CD8-positive, alpha-beta memory T cell (primary cell): ENCODE data around the gene PRAC2. TPM values are rescaled to one million over a fixed set of nuclear protein-coding genes. Genes with fewer than 3 reads are reported as not detected.
"Not testable (repeated sequence)": the region's sequence is repeated elsewhere in the genome, so short reads cannot be mapped to it uniquely, and the experiment has no call there.

Experiments used
- CTCF ChIA-PET: fragments of 350-600 bp; sonication (Branson Sonifier 250); formaldehyde crosslinking; loops from one replicate; lab custom pipeline; 2021; ENCODE audit warnings: antibody characterized with exemption; lab: Charles Lee
- POLR2A ChIA-PET: fragments of 350-600 bp; sonication (Branson Sonifier 250); formaldehyde crosslinking; loops from one replicate; lab custom pipeline; 2021; ENCODE audit warnings: antibody characterized with exemption; lab: Charles Lee
- DNase-seq, 5 donors: peaks; one replicate each; pipeline versions ENCODE4 v3.0.0 to v3.0.0-alpha.2; 2020 to 2022; ENCODE audit warnings: mixed read lengths in 1 of 5
- H3K27ac ChIP-seq: one replicate; pipeline ENCODE4 v1.7.0; 2013; ENCODE audit warnings: low read depth, mild to moderate bottlenecking, low read length, moderate library complexity
- H3K27me3 ChIP-seq: 2 replicates; pipeline ENCODE4 v1.7.0; 2013; ENCODE audit warnings: low read length, mild to moderate bottlenecking; ENCODE audit not compliant: insufficient read depth, poor library complexity, severe bottlenecking
- H3K36me3 ChIP-seq: 2 replicates; pipeline ENCODE4 v1.7.0; 2013; ENCODE audit warnings: mild to moderate bottlenecking, low read length, moderate library complexity; ENCODE audit not compliant: insufficient read depth
- H3K4me1 ChIP-seq: 2 replicates; pipeline ENCODE4 v1.7.0; 2013; ENCODE audit warnings: mild to moderate bottlenecking, low read length, moderate library complexity; ENCODE audit not compliant: insufficient read depth
- H3K4me3 ChIP-seq: 2 replicates; pipeline ENCODE4 v1.7.0; 2013; ENCODE audit warnings: mild to moderate bottlenecking, low read length
- H3K9me3 ChIP-seq: 2 replicates; pipeline ENCODE4 v1.7.0; 2013; ENCODE audit warnings: mild to moderate bottlenecking, low read length
- H3K27ac Mint-ChIP-seq, 8 donors: one replicate each; pipeline ENCODE4 v1.8.0; 2020 to 2021; ENCODE audit warnings: mixed read lengths in 8 of 8, mild to moderate bottlenecking in 6 of 8, inconsistent platforms in 3 of 8, moderate library complexity in 3 of 8
- H3K27me3 Mint-ChIP-seq, 2 donors: one replicate each; pipeline ENCODE4 v1.8.0; 2020 to 2021; ENCODE audit warnings: mixed read lengths in 2 of 2, mild to moderate bottlenecking in 1 of 2, moderate library complexity in 1 of 2
- H3K36me3 Mint-ChIP-seq, 3 donors: one replicate each; pipeline ENCODE4 v1.8.0; 2020 to 2021; ENCODE audit warnings: mixed read lengths in 3 of 3, inconsistent platforms in 1 of 3, mild to moderate bottlenecking in 1 of 3
- H3K4me1 Mint-ChIP-seq, 3 donors: one replicate each; pipeline ENCODE4 v1.8.0; 2020 to 2021; ENCODE audit warnings: mixed read lengths in 3 of 3, inconsistent platforms in 1 of 3, mild to moderate bottlenecking in 1 of 3
- H3K4me3 Mint-ChIP-seq, 7 donors: one replicate each; pipeline ENCODE4 v1.8.0; 2020 to 2021; ENCODE audit warnings: mixed read lengths in 7 of 7, mild to moderate bottlenecking in 6 of 7, moderate library complexity in 4 of 7, inconsistent platforms in 2 of 7
- H3K9me3 Mint-ChIP-seq, 5 donors: one replicate each; pipeline ENCODE4 v1.8.0; 2020 to 2022; ENCODE audit warnings: mixed read lengths in 5 of 5, mild to moderate bottlenecking in 3 of 5, moderate library complexity in 2 of 5, inconsistent platforms in 1 of 5
- polyA plus RNA-seq: library from polyadenylated mRNA; unstranded; fragments of 300-500 nt; fragmentation: Illumina TruSeq; gene quantifications from one replicate; pipeline ENCODE4 v1.2.3, GENCODE V29; 2021
- total RNA-seq, 2 experiments: library from RNA; stranded (reverse); gene quantifications; one replicate each; pipeline ENCODE4 v1.2.3, GENCODE V29; 2021

The PRAC2 gene
- total and polyA plus RNA-seq, 3 experiments from 2014 or later: not detected

DNA sequence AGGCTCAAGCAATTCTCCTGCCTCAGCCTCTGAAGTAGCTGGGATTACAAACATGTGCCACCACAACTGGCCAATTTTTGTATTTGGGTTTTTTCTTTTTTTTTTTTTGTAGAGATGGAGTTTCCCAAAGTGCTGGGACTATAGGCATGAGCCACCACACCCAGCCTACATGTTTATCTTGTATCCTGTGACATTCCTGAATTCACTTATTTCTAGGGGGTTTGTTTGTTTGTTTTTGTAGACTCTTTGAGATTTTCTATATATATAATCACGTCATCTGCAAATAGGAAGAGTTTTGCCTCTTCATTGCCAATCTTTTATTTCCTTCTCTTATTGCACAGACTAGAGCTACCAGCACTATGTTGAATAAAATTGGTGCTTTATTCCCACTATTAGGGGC is 29.8 kb upstream of the PRAC2 start:
- Mint-ChIP-seq H3K27ac (no peak overlapping the region), H3K27me3 (peaks cover 16 to 38% of the 10 kb centered on the region in 2 donors), H3K4me3 (no peak overlapping the region), H3K9me3 (peaks cover 3 to 10% (median 4%) of the 10 kb centered on the region in 5 donors), H3K4me1 (no peaks in the 10 kb centered on the region), H3K36me3 (peaks cover 0 to 4% (median 0%) of the 10 kb centered on the region in 3 donors)
- Histone ChIP-seq H3K4me3 (no peak overlapping the region), H3K27ac (no peak overlapping the region), H3K9me3 (no peaks in the 10 kb centered on the region), H3K36me3 (no peaks in the 10 kb centered on the region), H3K27me3 (peaks cover 6% of the 10 kb centered on the region), H3K4me1 (no peaks in the 10 kb centered on the region)
- ChIA-PET POLR2A (no interaction called here), CTCF (interaction anchor here (1.2 kb wide), 1 partner anchor 14 kb away, joined by 3 read pairs; no protein-coding TSS in a partner anchor)
- no peak for DNase-seq

- no peak for DNase-seq
- H3K27ac Mint-ChIP-seq: no peak overlapping the region
- H3K27me3 ChIP-seq: no peaks in the 10 kb centered on the region
- ChIA-PET POLR2A (no interaction called here), CTCF (interaction anchor here (0.6 kb wide), 1 partner anchor 102 kb away, joined by 3 read pairs; no protein-coding TSS in a partner anchor)
- H3K4me3 ChIP-seq: no peak overlapping the region
- no peak overlapping the region for H3K27ac ChIP-seq
- peaks cover 0 to 6% (median 0%) of the 10 kb centered on the region in 3 donors for H3K36me3 Mint-ChIP-seq
- no peaks in the 10 kb centered on the region for H3K36me3 ChIP-seq
- peaks cover 26 to 71% of the 10 kb centered on the region in 2 donors for H3K27me3 Mint-ChIP-seq
- H3K9me3 Mint-ChIP-seq: no peaks in the 10 kb centered on the region
- no peaks in the 10 kb centered on the region for H3K9me3 ChIP-seq
- H3K4me1 Mint-ChIP-seq: no peaks in the 10 kb centered on the region
- H3K4me1 ChIP-seq: no peaks in the 10 kb centered on the region
- no peak overlapping the region for H3K4me3 Mint-ChIP-seq
Observed at GRCh38 chr17:48701864-48702532, 21.0 kb upstream of the PRAC2 start.

GRCh38 chr17:48704361-48705248 is 18.4 kb upstream of the PRAC2 start:
- peaks cover 0 to 6% (median 0%) of the 10 kb centered on the region in 3 donors for H3K36me3 Mint-ChIP-seq
- Histone ChIP-seq H3K27ac (no peak overlapping the region), H3K36me3 (no peaks in the 10 kb centered on the region), H3K9me3 (no peaks in the 10 kb centered on the region), H3K4me3 (no peak overlapping the region), H3K4me1 (no peaks in the 10 kb centered on the region), H3K27me3 (peaks cover 15% of the 10 kb centered on the region)
- H3K27me3 Mint-ChIP-seq: peaks cover 30 to 81% of the 10 kb centered on the region in 2 donors
- no peak for DNase-seq
- no peak overlapping the region for H3K27ac Mint-ChIP-seq
- ChIA-PET POLR2A (no interaction called here), CTCF (interaction anchor here (0.7 to 1.8 kb wide), 4 partner anchors 9 to 174 kb away, joined by 3 to 4 read pairs (median 4); no protein-coding TSS in a partner anchor)
- no peaks in the 10 kb centered on the region for H3K9me3 Mint-ChIP-seq
- no peaks in the 10 kb centered on the region for H3K4me1 Mint-ChIP-seq
- no peak overlapping the region for H3K4me3 Mint-ChIP-seq

DNA sequence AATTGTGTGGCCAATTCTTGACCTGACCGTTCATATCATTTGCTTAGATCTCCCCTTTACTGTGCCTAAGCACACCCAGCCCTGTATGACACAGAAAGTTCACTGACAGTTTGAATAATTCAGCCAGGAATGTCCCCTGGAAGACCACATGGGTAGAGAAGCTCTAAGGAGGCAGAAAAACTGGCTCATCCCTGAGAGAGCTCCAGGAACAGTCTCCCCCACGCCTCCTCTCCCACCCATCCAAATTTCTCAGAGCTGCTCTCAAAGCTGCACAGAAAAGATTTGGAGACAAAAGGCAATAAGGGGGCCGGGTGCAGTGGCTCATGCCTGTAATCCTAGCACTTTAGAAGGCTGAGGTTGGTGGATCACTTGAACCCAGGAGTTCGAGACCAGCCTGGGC is 11.9 kb upstream of the PRAC2 start:
- H3K36me3 ChIP-seq: no peaks in the 10 kb centered on the region
- H3K4me1 ChIP-seq: no peaks in the 10 kb centered on the region
- ChIA-PET CTCF (interaction anchor here (2.3 kb wide), 1 partner anchor 13 kb away, joined by 5 read pairs; the partner anchor contains the start of gene PRAC2), POLR2A (no interaction called here)
- no peaks in the 10 kb centered on the region for H3K9me3 ChIP-seq
- H3K27ac ChIP-seq: no peak overlapping the region
- Mint-ChIP-seq H3K36me3 (no peaks in the 10 kb centered on the region), H3K27me3 (peaks cover 49 to 81% of the 10 kb centered on the region in 2 donors), H3K27ac (peak overlapping the region in 1 of 8 donors; percentile 32), H3K4me1 (no peaks in the 10 kb centered on the region), H3K9me3 (no peaks in the 10 kb centered on the region), H3K4me3 (no peak overlapping the region)
- no peak for DNase-seq
- H3K27me3 ChIP-seq: peaks cover 31% of the 10 kb centered on the region
- H3K4me3 ChIP-seq: no peak overlapping the region

DNA sequence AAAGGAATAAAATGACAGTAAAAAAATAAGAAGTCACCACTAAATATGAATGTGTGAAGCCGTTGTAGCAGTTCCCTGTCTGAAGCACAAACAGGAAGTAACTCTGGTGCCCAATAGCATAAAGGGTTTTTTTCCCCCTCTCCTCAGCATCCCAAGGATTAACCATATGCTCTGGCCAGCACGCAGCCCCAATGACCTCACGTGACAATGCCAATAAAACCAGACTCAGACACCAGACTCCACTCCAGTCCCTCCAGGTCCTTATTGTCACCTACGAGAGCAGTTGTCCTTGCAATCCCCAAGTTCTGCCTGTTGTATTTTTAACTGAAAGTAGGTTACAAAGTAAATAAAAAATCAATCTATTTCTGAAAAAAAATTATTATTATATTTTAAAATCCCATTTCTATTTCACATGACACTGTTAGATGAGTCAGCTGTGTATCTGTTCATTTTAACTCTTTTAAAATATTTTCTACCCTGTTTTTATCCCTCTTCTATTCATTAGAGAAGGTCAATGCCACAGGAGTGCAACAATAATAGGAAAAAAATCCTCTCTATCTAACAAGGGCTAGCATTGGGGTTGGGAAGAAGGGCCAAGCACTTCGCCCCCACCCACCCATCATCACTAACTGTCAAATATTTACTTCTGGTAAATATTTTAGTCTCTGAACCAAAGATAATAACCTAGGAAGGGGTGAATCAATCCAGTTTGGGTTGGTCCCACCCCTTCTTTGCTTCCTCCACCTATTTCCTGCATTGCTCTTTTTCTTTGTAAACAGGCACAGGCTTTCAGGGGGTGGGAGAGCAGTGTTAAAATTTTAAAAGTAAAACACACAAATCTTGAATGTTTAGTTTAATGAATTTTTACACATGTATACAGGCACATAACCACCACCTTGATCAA is 7.2 kb upstream of the PRAC2 start:
- Mint-ChIP-seq H3K4me1 (peaks cover 7 to 22% (median 11%) of the 10 kb centered on the region in 3 donors), H3K9me3 (peaks cover 0 to 18% (median 6%) of the 10 kb centered on the region in 5 donors), H3K4me3 (peak overlapping the region in 2 of 7 donors; percentile 9 to 22), H3K36me3 (no peaks in the 10 kb centered on the region), H3K27me3 (peaks cover 73 to 85% of the 10 kb centered on the region in 2 donors), H3K27ac (peak overlapping the region in 1 of 8 donors; percentile 48)
- no peaks in the 10 kb centered on the region for H3K9me3 ChIP-seq
- no peak for DNase-seq
- H3K27me3 ChIP-seq: peaks cover 50% of the 10 kb centered on the region
- no peaks in the 10 kb centered on the region for H3K36me3 ChIP-seq
- ChIA-PET CTCF (interaction anchor here (1.4 kb wide), 1 partner anchor 163 kb away, joined by 3 read pairs; no protein-coding TSS in a partner anchor), POLR2A (no interaction called here)
- H3K4me1 ChIP-seq: peaks cover 15% of the 10 kb centered on the region
- no peak overlapping the region for H3K27ac ChIP-seq
- H3K4me3 ChIP-seq: no peak overlapping the region

- H3K9me3 ChIP-seq, H3K4me3 Mint-ChIP-seq, H3K36me3 Mint-ChIP-seq, DNase-seq, POLR2A ChIA-PET, H3K4me3 ChIP-seq, H3K27ac ChIP-seq, H3K36me3 ChIP-seq: not testable (repeated sequence)
- H3K9me3 Mint-ChIP-seq: peaks cover 0 to 20% (median 6%) of the 10 kb centered on the region in 5 donors
- CTCF ChIA-PET: interaction anchor here (0.6 to 1.0 kb wide), 2 partner anchors 56 to 80 kb away, joined by 3 to 4 read pairs; no protein-coding TSS in a partner anchor
- H3K27me3 ChIP-seq: peaks cover 47% of the 10 kb centered on the region
- H3K4me1 Mint-ChIP-seq: peaks cover 7 to 22% (median 11%) of the 10 kb centered on the region in 3 donors
- peaks cover 78 to 89% of the 10 kb centered on the region in 2 donors for H3K27me3 Mint-ChIP-seq
- H3K27ac Mint-ChIP-seq: peak overlapping the region in 1 of 8 donors; percentile 73
- H3K4me1 ChIP-seq: peaks cover 15% of the 10 kb centered on the region
Observed at GRCh38 chr17:48716549-48716948, 6.4 kb upstream of the PRAC2 start.
